Muscle layer of duodenum (tissue), 2 donors: ENCODE data around the gene RNU4-1.
"Not testable (repeated sequence)": the region's sequence is repeated elsewhere in the genome, so short reads cannot be mapped to it uniquely, and the experiment has no call there.

Source experiments
- H3K27ac ChIP-seq: one replicate; pipeline ENCODE4 v1.7.0; 2013; ENCODE audit warnings: mild to moderate bottlenecking, low read length
- H3K27me3 ChIP-seq: one replicate; pipeline ENCODE4 v1.7.0; 2013; ENCODE audit warnings: low read depth, mild to moderate bottlenecking, control low read depth, low read length
- H3K36me3 ChIP-seq, 2 donors: one replicate each; pipeline ENCODE4 v1.7.0; 2013; ENCODE audit warnings: low read length in 2 of 2, control low read depth in 1 of 2, mild to moderate bottlenecking in 1 of 2; ENCODE audit not compliant: insufficient read depth in 2 of 2, control insufficient read depth in 1 of 2
- H3K4me1 ChIP-seq, 2 donors: one replicate each; pipeline ENCODE4 v1.7.0; 2013; ENCODE audit warnings: low read length in 2 of 2, mild to moderate bottlenecking in 2 of 2, control low read depth in 1 of 2, moderate library complexity in 1 of 2; ENCODE audit not compliant: insufficient read depth in 2 of 2, control insufficient read depth in 1 of 2
- H3K4me3 ChIP-seq, 2 donors: one replicate each; pipeline ENCODE4 v1.7.0; 2013; ENCODE audit warnings: low read length in 2 of 2, low read depth in 1 of 2, mild to moderate bottlenecking in 1 of 2
- H3K9me3 ChIP-seq, 2 donors: one replicate each; pipeline ENCODE4 v1.7.0; 2013; ENCODE audit warnings: low read length in 2 of 2, control low read depth in 1 of 2, mild to moderate bottlenecking in 1 of 2; ENCODE audit not compliant: control insufficient read depth in 1 of 2
- donor health status: healthy.

Gene RNU4-1

GRCh38 chr12:120263748-120264085, 29.3 kb downstream of the RNU4-1 start:
- Histone ChIP-seq H3K27ac (peak overlapping the region; percentile 77), H3K36me3 (no peaks in the 10 kb centered on the region), H3K4me3 (peak overlapping the region; percentile 85 to 89), H3K4me1 (peaks cover 34 to 51% of the 10 kb centered on the region in 2 donors), H3K9me3 (no peaks in the 10 kb centered on the region), H3K27me3 (no peaks in the 10 kb centered on the region)

- Histone ChIP-seq H3K36me3 (no peaks in the 10 kb centered on the region), H3K9me3 (no peaks in the 10 kb centered on the region), H3K4me1 (peaks cover 31 to 57% of the 10 kb centered on the region in 2 donors), H3K27ac (peak overlapping the region; percentile 77), H3K27me3 (no peaks in the 10 kb centered on the region), H3K4me3 (peak overlapping the region; percentile 85 to 89)
These were observed 29.9 kb downstream of the RNU4-1 start for GRCh38 chr12:120262852-120263747.

GRCh38 chr12:120261951-120262851, 30.8 kb downstream of the RNU4-1 start:
- no peaks in the 10 kb centered on the region for H3K27me3 ChIP-seq
- no peaks in the 10 kb centered on the region for H3K9me3 ChIP-seq
- H3K27ac ChIP-seq, result peak overlapping the region; percentile 77
- no peaks in the 10 kb centered on the region for H3K36me3 ChIP-seq
- H3K4me3 ChIP-seq, result peak overlapping the region; percentile 85 to 89
- peaks cover 29 to 66% of the 10 kb centered on the region in 2 donors for H3K4me1 ChIP-seq

- Histone ChIP-seq H3K4me3 (no peak overlapping the region), H3K36me3 (no peaks in the 10 kb centered on the region), H3K4me1 (peaks cover 34 to 79% of the 10 kb centered on the region in 2 donors), H3K27me3 (no peaks in the 10 kb centered on the region), H3K9me3 (no peaks in the 10 kb centered on the region), H3K27ac (no peak overlapping the region)
These were observed 32.4 kb downstream of the RNU4-1 start for GRCh38 chr12:120260607-120261006.

GRCh38 chr12:120259418-120260202, 33.4 kb downstream of the RNU4-1 start:
- no peaks in the 10 kb centered on the region for H3K9me3 ChIP-seq
- no peak overlapping the region for H3K4me3 ChIP-seq
- H3K27me3 ChIP-seq, result no peaks in the 10 kb centered on the region
- no peak overlapping the region for H3K27ac ChIP-seq
- H3K36me3 ChIP-seq, result no peaks in the 10 kb centered on the region
- H3K4me1 ChIP-seq, result peaks cover 34 to 83% of the 10 kb centered on the region in 2 donors

GRCh38 chr12:120258323-120258896, 34.6 kb downstream of the RNU4-1 start:
- Histone ChIP-seq H3K27ac (peak overlapping the region; percentile 40), H3K9me3 (no peaks in the 10 kb centered on the region), H3K4me1 (peaks cover 26 to 71% of the 10 kb centered on the region in 2 donors), H3K27me3 (no peaks in the 10 kb centered on the region), H3K36me3 (no peaks in the 10 kb centered on the region), H3K4me3 (no peak overlapping the region)

GRCh38 chr12:120257041-120257821, 35.8 kb downstream of the RNU4-1 start:
- Histone ChIP-seq H3K36me3 (no peaks in the 10 kb centered on the region), H3K4me1 (peaks cover 16 to 61% of the 10 kb centered on the region in 2 donors), H3K9me3 (no peaks in the 10 kb centered on the region), H3K27me3 (no peaks in the 10 kb centered on the region), H3K27ac (peak overlapping the region; percentile 77), H3K4me3 (peak overlapping the region in 1 of 2 donors; percentile 10)

GRCh38 chr12:120254809-120255208, 38.2 kb downstream of the RNU4-1 start:
- H3K36me3 ChIP-seq, result no peaks in the 10 kb centered on the region
- H3K9me3 ChIP-seq, result no peaks in the 10 kb centered on the region
- no peaks in the 10 kb centered on the region for H3K27me3 ChIP-seq
- no peak overlapping the region for H3K4me3 ChIP-seq
- H3K27ac ChIP-seq, result no peak overlapping the region
- peaks cover 19 to 52% of the 10 kb centered on the region in 2 donors for H3K4me1 ChIP-seq

GRCh38 chr12:120253313-120253712, 39.7 kb downstream of the RNU4-1 start:
- not testable (repeated sequence) for H3K27ac ChIP-seq, H3K4me3 ChIP-seq, H3K27me3 ChIP-seq, H3K36me3 ChIP-seq, H3K9me3 ChIP-seq
- peaks cover 23 to 54% of the 10 kb centered on the region in 2 donors for H3K4me1 ChIP-seq
